HG02840 (cell line): ENCODE results near the gene TUSC7.

Source experiments
- ATAC-seq: cut with Tn5 transposase; IDR thresholded peaks from one replicate; pipeline ENCODE4 v1.9.1; 2021; ENCODE audit warnings: mild to moderate bottlenecking, moderate library complexity, moderate number of reproducible peaks; ENCODE audit not compliant: unreplicated experiment, low FRiP score

Gene TUSC7

GRCh38 chr3:116709479-116709878, at the start of gene TUSC7:
TUSC7 (plus strand) TSS chr3:116709779.
- no peak for ATAC-seq

- no peak for ATAC-seq
These were observed 48.4 kb upstream of the TUSC7 start for GRCh38 chr3:116661196-116661595.

GRCh38 chr3:116663161-116664110, 46.1 kb upstream of the TUSC7 start:
- no peak for ATAC-seq

GRCh38 chr3:116667324-116667723, 42.3 kb upstream of the TUSC7 start:
- ATAC-seq = no peak

GRCh38 chr3:116667791-116668190, 41.8 kb upstream of the TUSC7 start:
- no peak for ATAC-seq

GRCh38 chr3:116669576-116669975, 40.0 kb upstream of the TUSC7 start:
- ATAC-seq = no peak

GRCh38 chr3:116671151-116671550, 38.4 kb upstream of the TUSC7 start:
- ATAC-seq = no peak

- no peak for ATAC-seq
These were observed 30.7 kb upstream of the TUSC7 start for GRCh38 chr3:116678853-116679252.

GRCh38 chr3:116691041-116691440, 18.5 kb upstream of the TUSC7 start:
- ATAC-seq = no peak

GRCh38 chr3:116701070-116701469, 8.5 kb upstream of the TUSC7 start:
- ATAC-seq = no peak

GRCh38 chr3:116702334-116702733, 7.2 kb upstream of the TUSC7 start:
- no peak for ATAC-seq

- no peak for ATAC-seq
These were observed 2.0 kb upstream of the TUSC7 start for GRCh38 chr3:116707531-116707930.

GRCh38 chr3:116716490-116716889, 6.9 kb downstream of the TUSC7 start:
- ATAC-seq = no peak

GRCh38 chr3:116717566-116717965, 8.0 kb downstream of the TUSC7 start:
- ATAC-seq = no peak

- no peak for ATAC-seq
These were observed 18.9 kb downstream of the TUSC7 start for GRCh38 chr3:116728454-116728853.

GRCh38 chr3:116734243-116734642, 24.7 kb downstream of the TUSC7 start:
- no peak for ATAC-seq

GRCh38 chr3:116739678-116740077, 30.1 kb downstream of the TUSC7 start:
- no peak for ATAC-seq

- ATAC-seq = no peak
These were observed 30.7 kb downstream of the TUSC7 start for GRCh38 chr3:116740293-116740692.

GRCh38 chr3:116741467-116741866, 31.9 kb downstream of the TUSC7 start:
- no peak for ATAC-seq

GRCh38 chr3:116743062-116743461, 33.5 kb downstream of the TUSC7 start:
- ATAC-seq = no peak

GRCh38 chr3:116749388-116749787, 39.8 kb downstream of the TUSC7 start:
- ATAC-seq = no peak

- no peak for ATAC-seq
These were observed 47.7 kb downstream of the TUSC7 start for GRCh38 chr3:116757315-116757714.
